GM18870 (cell line): ENCODE data around the gene PXMP4.

ENCODE experiments used
- ATAC-seq: cut with Tn5 transposase; IDR thresholded peaks from one replicate; pipeline ENCODE4 v1.9.1; 2021; ENCODE audit warnings: moderate library complexity; ENCODE audit not compliant: unreplicated experiment

PXMP4 gene

GRCh38 chr20:33658510-33658909 is 61.6 kb downstream of the PXMP4 start:
- ATAC-seq, result no peak

DNA sequence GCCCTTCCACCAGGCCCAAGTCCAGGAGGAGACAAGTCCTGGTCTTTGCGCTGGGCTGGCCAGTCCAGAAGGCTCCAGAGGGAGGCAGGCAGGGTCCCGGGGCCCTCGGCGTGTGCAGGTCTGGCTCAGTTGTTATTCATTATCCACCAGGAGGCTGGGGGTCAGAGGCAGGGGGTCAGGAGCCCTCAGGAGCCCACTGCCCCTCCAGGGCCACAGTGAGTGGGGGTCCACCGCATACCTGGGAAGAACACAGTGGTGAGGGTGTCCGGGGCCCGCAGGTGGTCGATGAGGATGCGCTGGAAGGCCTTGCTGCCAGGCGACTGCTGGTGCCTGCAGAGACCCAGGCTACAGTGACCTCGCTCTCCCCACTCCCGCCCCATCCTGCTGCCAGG is 62.4 kb downstream of the PXMP4 start:
- ATAC-seq, result no peak

DNA sequence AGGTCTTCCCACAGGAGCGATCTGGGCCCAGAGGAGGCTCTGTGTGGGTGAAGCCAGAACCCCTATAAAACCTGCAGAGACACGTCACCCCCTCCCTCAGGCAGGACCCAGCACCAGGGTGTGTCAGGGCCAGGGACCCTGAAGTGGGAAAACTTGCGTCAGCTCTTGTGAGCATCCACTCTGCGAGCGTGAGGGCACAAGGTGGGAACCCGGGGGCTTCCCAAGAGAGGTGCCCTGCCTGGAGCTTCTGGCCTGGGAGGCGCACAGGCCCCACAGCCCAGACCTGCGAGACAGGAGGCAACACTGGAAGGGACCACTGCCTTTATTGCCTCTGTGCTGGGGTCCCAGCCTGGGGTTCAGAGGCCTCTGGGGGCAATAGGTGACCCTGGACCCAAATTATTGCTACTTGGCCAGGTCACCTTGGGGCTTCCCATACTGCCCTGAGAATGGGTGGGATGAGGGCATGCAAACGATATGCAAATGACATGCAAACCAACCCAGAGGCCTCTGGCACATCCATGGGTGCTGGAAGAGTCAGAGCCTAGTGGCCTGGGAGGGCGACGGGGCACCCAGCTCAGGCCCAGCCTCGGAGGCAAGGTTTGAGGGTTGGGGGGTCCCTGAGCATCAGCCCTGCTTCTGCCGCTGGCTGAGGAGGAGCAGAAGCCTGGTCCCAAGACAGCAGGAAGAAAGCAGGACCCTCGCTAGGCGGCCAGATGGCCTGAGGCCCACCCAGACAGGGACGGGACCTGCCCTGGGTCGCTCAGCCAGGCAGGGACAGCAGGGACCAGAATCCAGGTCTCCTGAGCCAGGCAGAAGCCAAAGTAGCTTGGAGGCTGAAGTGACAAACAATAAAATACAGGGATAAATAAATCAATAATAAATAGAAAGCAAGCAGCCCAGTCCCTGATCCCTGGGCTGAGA is 63.1 kb downstream of the PXMP4 start:
- no peak for ATAC-seq

- no peak for ATAC-seq
Observed at GRCh38 chr20:33656010-33656782, 63.9 kb downstream of the PXMP4 start.

- no peak for ATAC-seq
Observed at GRCh38 chr20:33655164-33655563, 64.9 kb downstream of the PXMP4 start.

DNA sequence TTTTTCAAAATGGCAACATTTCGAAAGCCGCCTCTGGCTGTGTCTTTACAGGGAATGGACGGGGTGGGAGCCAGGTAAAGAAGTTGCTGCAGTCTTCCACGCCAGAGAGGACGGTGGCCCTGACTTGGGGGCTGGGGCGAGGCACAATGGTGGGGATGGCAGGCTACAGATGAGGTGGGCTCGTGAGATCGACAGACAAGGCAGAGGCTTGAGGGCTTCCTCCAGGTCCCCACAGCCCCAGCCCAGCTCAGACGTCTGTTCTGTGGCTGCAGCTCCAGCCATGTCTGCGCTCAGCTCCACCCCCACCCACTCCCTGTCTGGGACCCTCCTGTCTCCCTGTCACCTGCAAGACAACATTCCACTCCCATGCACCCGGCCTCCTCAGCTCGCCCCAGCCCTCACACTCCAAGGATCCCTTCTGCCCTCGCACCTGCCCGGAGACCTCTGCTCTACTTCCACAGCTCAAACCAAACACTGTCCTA is 65.4 kb downstream of the PXMP4 start:
- ATAC-seq, result no peak

DNA sequence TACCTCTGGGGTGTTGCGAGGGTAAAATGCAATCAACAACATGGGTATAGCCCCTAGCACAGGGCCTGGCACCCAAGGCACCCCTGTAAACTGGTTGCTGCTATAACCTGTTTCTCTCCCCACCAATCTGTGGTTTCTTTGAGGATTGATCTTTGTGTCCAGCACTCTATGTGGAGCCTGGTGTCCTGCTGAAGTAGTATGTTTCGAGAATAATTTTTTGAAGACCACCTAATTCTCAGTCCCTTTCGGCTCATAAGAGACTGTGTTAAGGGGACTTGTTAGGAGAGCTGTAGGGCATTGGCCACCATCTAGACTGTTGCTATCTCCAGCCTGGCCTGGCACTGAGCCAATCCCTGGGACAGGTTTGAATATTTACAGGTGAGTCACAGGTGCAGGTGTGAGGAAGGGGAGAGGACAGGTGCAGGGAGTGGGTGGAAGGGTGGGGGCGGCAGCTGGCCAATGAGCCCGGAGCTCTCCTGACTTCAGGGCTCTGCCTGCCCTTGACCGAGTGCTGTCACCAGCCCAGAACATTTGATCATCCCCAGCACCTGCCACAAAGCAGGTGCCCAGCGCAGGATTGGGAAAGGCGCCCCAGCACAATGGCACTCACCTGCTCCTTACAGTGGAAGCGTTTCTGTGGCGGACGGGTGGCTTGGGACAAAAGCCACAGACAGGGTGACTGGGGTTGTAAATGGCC is 66.1 kb downstream of the PXMP4 start:
- ATAC-seq, result no peak

- no peak for ATAC-seq
Observed at GRCh38 chr20:33653218-33653899, 66.8 kb downstream of the PXMP4 start.
